GM12872 (cell line): ENCODE data around the gene OSBP.

Experiments
- CTCF ChIP-seq: IDR thresholded peaks from 3 replicates; pipeline ENCODE4 v1.5.1; 2011; ENCODE audit warnings: low read depth, mild to moderate bottlenecking, low read length, moderate library complexity; ENCODE audit not compliant: insufficient read depth

The OSBP gene

GRCh38 chr11:59542142-59542810 is 73.3 kb downstream of the OSBP start:
- TF ChIP-seq CTCF: no peak

GRCh38 chr11:59534676-59535075 is 80.9 kb downstream of the OSBP start:
- no peak for TF ChIP-seq CTCF

GRCh38 chr11:59532620-59533019 is 83.0 kb downstream of the OSBP start:
- no peak for TF ChIP-seq CTCF

GRCh38 chr11:59528711-59529110 is 86.9 kb downstream of the OSBP start:
- no peak for TF ChIP-seq CTCF
